OCI-LY1 (cell line): ENCODE measurements around the gene HYAL4.

ENCODE experiments used
- H2AFZ ChIP-seq: fragments of 200-600 bp; sonication (generic), shearing (Covaris generic); 2 replicates; pipeline ENCODE4 v1.6.0; 2014; ENCODE audit warnings: antibody characterized with exemption, mild to moderate bottlenecking, low read length
- H3F3A ChIP-seq: fragments of 200-600 bp; sonication (generic), shearing (Covaris generic); 2 replicates; pipeline ENCODE4 v1.6.0; 2014; ENCODE audit warnings: mild to moderate bottlenecking, antibody characterized with exemption, low read length, moderate library complexity; ENCODE audit not compliant: insufficient read depth
- H3K27ac ChIP-seq: fragments of 200-600 bp; sonication (generic); 2 replicates; pipeline ENCODE4 v1.5.1; 2014; ENCODE audit warnings: low read length, mixed run types, mild to moderate bottlenecking, low read depth; ENCODE audit not compliant: poor library complexity, severe bottlenecking
- H3K27me3 ChIP-seq: fragments of 200-600 bp; sonication (generic); 2 replicates; pipeline ENCODE4 v1.6.0; 2014; ENCODE audit warnings: antibody characterized with exemption, mild to moderate bottlenecking, low read length, moderate library complexity; ENCODE audit not compliant: insufficient read depth
- H3K36me3 ChIP-seq: fragments of 200-600 bp; sonication (generic); 2 replicates; pipeline ENCODE4 v1.6.1; 2014; ENCODE audit warnings: mild to moderate bottlenecking, antibody characterized with exemption, low read length, moderate library complexity, mixed read lengths; ENCODE audit not compliant: insufficient read depth
- H3K4me1 ChIP-seq: fragments of 200-600 bp; sonication (generic); 2 replicates; pipeline ENCODE4 v1.5.1; 2014; ENCODE audit warnings: mild to moderate bottlenecking, low read length, moderate library complexity; ENCODE audit not compliant: insufficient read depth, severe bottlenecking
- H3K4me2 ChIP-seq: fragments of 200-600 bp; sonication (generic), shearing (Covaris generic); 2 replicates; pipeline ENCODE4 v1.6.1; 2014; ENCODE audit warnings: low read length
- H3K4me3 ChIP-seq: fragments of 200-600 bp; sonication (generic); 2 replicates; pipeline ENCODE4 v1.5.1; 2014; ENCODE audit warnings: low read length, low read depth, mild to moderate bottlenecking, mixed read lengths; ENCODE audit not compliant: poor library complexity, severe bottlenecking
- H3K79me2 ChIP-seq: fragments of 200-600 bp; shearing (Covaris generic); 2 replicates; pipeline ENCODE4 v1.6.1; 2016; ENCODE audit warnings: mixed run types, low read length, mixed read lengths; ENCODE audit not compliant: insufficient read depth
- H3K9ac ChIP-seq: fragments of 200-600 bp; sonication (generic), shearing (Covaris generic); 2 replicates; pipeline ENCODE4 v1.6.1; 2014; ENCODE audit warnings: mild to moderate bottlenecking, low read length, mixed read lengths
- H3K9me2 ChIP-seq: fragments of 200-600 bp; sonication (generic), shearing (Covaris generic); 2 replicates; pipeline ENCODE4 v1.6.1; 2014; ENCODE audit warnings: low read depth, mild to moderate bottlenecking, low read length, mixed read lengths
- H3K9me3 ChIP-seq: fragments of 200-600 bp; shearing (Covaris generic); 2 replicates; pipeline ENCODE4 v1.6.1; 2014; ENCODE audit warnings: low read length, mixed read lengths
- H4K20me1 ChIP-seq: fragments of 200-600 bp; sonication (generic), shearing (Covaris generic); 2 replicates; pipeline ENCODE4 v1.6.0; 2016; ENCODE audit warnings: mild to moderate bottlenecking, low read length; ENCODE audit not compliant: insufficient read depth
- EZH2 ChIP-seq: fragments of 200-600 bp; sonication (generic), shearing (Covaris generic); IDR thresholded peaks from 2 replicates; pipeline ENCODE4 v1.8.0; 2017; ENCODE audit warnings: borderline replicate concordance, mixed run types, mild to moderate bottlenecking, antibody characterized with exemption, low read length, moderate library complexity, mixed read lengths
- TF ChIP-seq, protein P1 (sequence below): fragments of 200-600 bp; sonication (generic), shearing (Covaris generic); IDR thresholded peaks from 2 replicates; pipeline ENCODE4 v1.5.1; 2017; ENCODE audit warnings: mild to moderate bottlenecking, antibody characterized with exemption, low read length, moderate library complexity, mixed read lengths

HYAL4 gene

DNA sequence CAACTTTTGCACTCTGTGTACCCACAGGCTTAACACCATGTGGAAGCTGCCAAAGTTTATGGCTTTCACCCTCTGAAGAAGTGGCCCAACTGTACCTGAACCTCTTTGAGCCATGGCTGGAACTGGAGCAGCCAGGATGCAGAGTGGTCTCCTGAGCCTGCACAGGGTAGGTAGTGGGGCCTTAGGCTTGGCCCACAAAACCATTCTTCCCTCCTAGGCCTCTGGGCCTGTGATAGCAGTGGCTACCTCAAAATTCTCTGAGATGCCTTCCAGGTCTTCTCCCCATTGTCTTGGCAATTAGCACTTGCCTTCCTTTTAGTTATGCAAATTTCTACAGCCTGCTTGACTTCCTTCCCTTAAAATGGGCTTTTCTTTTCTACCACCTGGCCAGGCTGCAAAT, 60.7 kb downstream of the HYAL4 start:
- no peak overlapping the region for H3K9ac ChIP-seq
- no peak overlapping the region for H3K4me2 ChIP-seq
- TF ChIP-seq EZH2: no peak
- TF ChIP-seq, protein P1, sequence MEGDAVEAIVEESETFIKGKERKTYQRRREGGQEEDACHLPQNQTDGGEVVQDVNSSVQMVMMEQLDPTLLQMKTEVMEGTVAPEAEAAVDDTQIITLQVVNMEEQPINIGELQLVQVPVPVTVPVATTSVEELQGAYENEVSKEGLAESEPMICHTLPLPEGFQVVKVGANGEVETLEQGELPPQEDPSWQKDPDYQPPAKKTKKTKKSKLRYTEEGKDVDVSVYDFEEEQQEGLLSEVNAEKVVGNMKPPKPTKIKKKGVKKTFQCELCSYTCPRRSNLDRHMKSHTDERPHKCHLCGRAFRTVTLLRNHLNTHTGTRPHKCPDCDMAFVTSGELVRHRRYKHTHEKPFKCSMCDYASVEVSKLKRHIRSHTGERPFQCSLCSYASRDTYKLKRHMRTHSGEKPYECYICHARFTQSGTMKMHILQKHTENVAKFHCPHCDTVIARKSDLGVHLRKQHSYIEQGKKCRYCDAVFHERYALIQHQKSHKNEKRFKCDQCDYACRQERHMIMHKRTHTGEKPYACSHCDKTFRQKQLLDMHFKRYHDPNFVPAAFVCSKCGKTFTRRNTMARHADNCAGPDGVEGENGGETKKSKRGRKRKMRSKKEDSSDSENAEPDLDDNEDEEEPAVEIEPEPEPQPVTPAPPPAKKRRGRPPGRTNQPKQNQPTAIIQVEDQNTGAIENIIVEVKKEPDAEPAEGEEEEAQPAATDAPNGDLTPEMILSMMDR: no peak
- H2AFZ ChIP-seq: no peak overlapping the region
- H3K9me3 ChIP-seq: no peaks in the 10 kb centered on the region
- no peak overlapping the region for H3K4me3 ChIP-seq
- no peaks in the 10 kb centered on the region for H4K20me1 ChIP-seq
- H3K4me1 ChIP-seq: no peaks in the 10 kb centered on the region
- no peaks in the 10 kb centered on the region for H3K79me2 ChIP-seq
- H3K27me3 ChIP-seq: no peaks in the 10 kb centered on the region
- no peaks in the 10 kb centered on the region for H3K36me3 ChIP-seq
- H3K27ac ChIP-seq: no peak overlapping the region
- H3K9me2 ChIP-seq: no peaks in the 10 kb centered on the region
- H3F3A ChIP-seq: no peaks in the 10 kb centered on the region

DNA sequence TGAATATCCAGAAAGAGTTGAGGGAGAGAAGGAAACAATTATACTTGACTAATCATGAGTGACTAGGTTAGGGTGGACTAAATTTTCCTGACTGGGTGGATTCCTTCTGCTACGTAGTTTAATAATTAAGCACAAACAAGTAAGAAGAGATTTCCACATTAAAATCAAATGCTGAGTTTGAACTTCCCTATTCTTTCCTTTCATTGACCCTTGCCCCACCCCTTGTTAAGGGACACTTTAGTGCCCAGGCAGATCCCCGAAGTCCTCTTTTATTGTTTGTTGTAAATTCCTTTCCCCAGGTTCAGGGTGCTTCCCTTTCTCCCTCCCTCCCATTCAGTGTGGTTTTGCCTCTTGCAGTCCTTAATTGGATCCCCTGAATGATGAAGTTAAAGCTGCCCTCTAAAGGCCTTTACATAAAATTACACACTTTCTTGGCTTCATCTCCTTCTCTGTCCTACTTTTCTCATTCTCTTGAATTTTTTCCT, 71.3 kb downstream of the HYAL4 start:
- Histone ChIP-seq H3K27ac (no peak overlapping the region), H4K20me1 (no peaks in the 10 kb centered on the region), H3K9me3 (no peaks in the 10 kb centered on the region), H3K36me3 (no peaks in the 10 kb centered on the region), H3K27me3 (no peaks in the 10 kb centered on the region), H3K9ac (no peak overlapping the region), H3K4me2 (no peak overlapping the region), H3K4me1 (no peaks in the 10 kb centered on the region), H3F3A (no peaks in the 10 kb centered on the region), H3K79me2 (no peaks in the 10 kb centered on the region), H3K4me3 (no peak overlapping the region), H2AFZ (no peak overlapping the region), H3K9me2 (no peaks in the 10 kb centered on the region)
- TF ChIP-seq, protein P1: peak; percentile 69
- no peak for TF ChIP-seq EZH2

DNA sequence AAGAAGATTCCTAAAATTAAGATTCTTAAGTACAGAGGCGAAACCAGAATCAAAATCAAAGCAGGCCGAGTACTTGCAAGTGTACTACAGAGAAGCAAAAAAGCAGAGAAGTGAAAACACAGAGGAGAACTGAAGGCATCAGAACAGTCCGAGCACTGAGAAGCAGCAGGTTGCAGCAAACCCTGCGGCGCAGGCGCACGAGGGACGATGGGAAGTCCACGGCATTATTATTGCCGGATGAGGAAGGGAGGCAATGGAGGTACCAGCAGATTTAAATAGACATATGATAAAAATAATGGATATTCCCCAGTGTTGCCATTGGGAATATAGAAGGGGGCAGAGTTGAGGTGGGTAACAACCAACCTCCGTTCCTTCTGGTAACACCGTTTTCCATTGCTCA, 72.9 kb downstream of the HYAL4 start:
- Histone ChIP-seq H3K36me3 (no peaks in the 10 kb centered on the region), H3K27me3 (no peaks in the 10 kb centered on the region), H3F3A (no peaks in the 10 kb centered on the region), H3K9me2 (no peaks in the 10 kb centered on the region), H3K27ac (no peak overlapping the region), H2AFZ (no peak overlapping the region), H3K9me3 (no peaks in the 10 kb centered on the region), H3K4me3 (no peak overlapping the region), H3K9ac (no peak overlapping the region), H3K79me2 (no peaks in the 10 kb centered on the region), H3K4me1 (no peaks in the 10 kb centered on the region), H4K20me1 (no peaks in the 10 kb centered on the region), H3K4me2 (no peak overlapping the region)
- TF ChIP-seq EZH2: no peak
- TF ChIP-seq, protein P1: no peak
